Muscle of leg (tissue), 11 donors: ENCODE measurements around the gene EFCAB11. TPM values are rescaled to one million over a fixed set of nuclear protein-coding genes. Genes with fewer than 3 reads are reported as not detected.
A peak's percentile ranks its signal among the peaks of the same experiment; 100 is the strongest.
"Not testable (repeated sequence)": the region's sequence is repeated elsewhere in the genome, so short reads cannot be mapped to it uniquely, and the experiment has no call there.

Experiments
- DNase-seq: peaks from one replicate; pipeline ENCODE4 v3.0.0; 2013
- H3K27ac ChIP-seq: one replicate; pipeline ENCODE4 v1.5.1; 2013; ENCODE audit warnings: mild to moderate bottlenecking, low read length, control low read depth
- H3K27me3 ChIP-seq: one replicate; pipeline ENCODE4 v1.6.1; 2013; ENCODE audit warnings: low read length; ENCODE audit not compliant: control insufficient read depth, insufficient read depth
- H3K36me3 ChIP-seq: one replicate; pipeline ENCODE4 v1.6.1; 2013; ENCODE audit warnings: low read length; ENCODE audit not compliant: control insufficient read depth, insufficient read depth
- H3K4me1 ChIP-seq: one replicate; pipeline ENCODE4 v1.6.1; 2013; ENCODE audit warnings: low read length; ENCODE audit not compliant: control insufficient read depth, insufficient read depth
- H3K4me3 ChIP-seq: one replicate; pipeline ENCODE4 v1.5.1; 2013; ENCODE audit warnings: low read length, control low read depth
- H3K9me3 ChIP-seq: replicated peaks from 2 replicates; pipeline ENCODE4 v1.6.1; 2013; ENCODE audit warnings: low read depth, low read length; ENCODE audit not compliant: control insufficient read depth
- WGBS: methylation state at CpG from one replicate; pipeline ENCODE4 v1.1.5; 2013; ENCODE audit warnings: missing lambda C conversion rate; ENCODE audit not compliant: insufficient coverage; 5-methylcytosine and 5-hydroxymethylcytosine counted together
- polyA plus RNA-seq, 8 donors: library from polyadenylated mRNA; unstranded; fragments of 120-200 nt; gene quantifications; one replicate each; pipeline versions ENCODE4 v1.2.1 to v1.2.3, GENCODE V29; 2013; ENCODE audit warnings: inconsistent platforms in 1 of 8, low replicate concordance in 1 of 8; ENCODE audit not compliant: insufficient read length in 8 of 8, insufficient read depth in 1 of 8
- total RNA-seq: library from RNA; stranded (reverse); fragments of 120-200 nt; gene quantifications from one replicate; pipeline ENCODE4 v1.2.4, GENCODE V29; 2013

EFCAB11 gene
- total and polyA plus RNA-seq, 9 donors, result 5.5 to 8.6 (median 6.5) TPM

- Histone ChIP-seq H3K4me3 (no peak overlapping the region), H3K27ac (peak overlapping the region; percentile 69), H3K4me1 (peaks cover 2% of the 10 kb centered on the region), H3K9me3 (no peaks in the 10 kb centered on the region), H3K36me3 (no peaks in the 10 kb centered on the region), H3K27me3 (no peaks in the 10 kb centered on the region)
- peak; percentile 65 for DNase-seq
- WGBS, result no CpG with 5 or more reads among the region's 4 CpGs
These were observed 53.7 kb downstream of the EFCAB11 start for GRCh38 chr14:89900802-89901201.

GRCh38 chr14:89899917-89900663 lies 54.4 kb downstream of the EFCAB11 start:
- WGBS, result no CpG with 5 or more reads among the region's 4 CpGs
- H3K27me3 ChIP-seq, result no peaks in the 10 kb centered on the region
- peak; percentile 83 for DNase-seq

GRCh38 chr14:89899291-89899690 lies 55.2 kb downstream of the EFCAB11 start:
- no CpG with 5 or more reads among the region's 1 CpG for WGBS
- peaks cover 2% of the 10 kb centered on the region for H3K4me1 ChIP-seq

More at GRCh38 chr14:89899917-89900663, 54.4 kb downstream of the EFCAB11 start:
- no peaks in the 10 kb centered on the region for H3K36me3 ChIP-seq
- H3K27ac ChIP-seq, result peak overlapping the region; percentile 69
- no peak overlapping the region for H3K4me3 ChIP-seq
- no peaks in the 10 kb centered on the region for H3K9me3 ChIP-seq
- peaks cover 2% of the 10 kb centered on the region for H3K4me1 ChIP-seq

GRCh38 chr14:89893388-89893787 lies 61.1 kb downstream of the EFCAB11 start:
- H3K36me3 ChIP-seq, H3K4me3 ChIP-seq, H3K9me3 ChIP-seq, H3K27me3 ChIP-seq, DNase-seq, H3K27ac ChIP-seq: not testable (repeated sequence)
- 40% methylated on average over 1 of the region's 3 CpGs for WGBS
- peaks cover 11% of the 10 kb centered on the region for H3K4me1 ChIP-seq

More at GRCh38 chr14:89899291-89899690, 55.2 kb downstream of the EFCAB11 start:
- peak; percentile 41 for DNase-seq
- no peaks in the 10 kb centered on the region for H3K9me3 ChIP-seq
- no peaks in the 10 kb centered on the region for H3K27me3 ChIP-seq
- H3K4me3 ChIP-seq, result no peak overlapping the region
- no peak overlapping the region for H3K27ac ChIP-seq
- no peaks in the 10 kb centered on the region for H3K36me3 ChIP-seq

GRCh38 chr14:89892953-89893352 lies 61.6 kb downstream of the EFCAB11 start:
- Histone ChIP-seq H3K27ac (no peak overlapping the region), H3K9me3 (peaks cover 2% of the 10 kb centered on the region), H3K4me1 (peaks cover 11% of the 10 kb centered on the region), H3K36me3 (no peaks in the 10 kb centered on the region), H3K4me3 (no peak overlapping the region), H3K27me3 (no peaks in the 10 kb centered on the region)
- 67% methylated on average over 6 of the region's 6 CpGs for WGBS
- no peak for DNase-seq

- not testable (repeated sequence) for H3K9me3 ChIP-seq, H3K36me3 ChIP-seq, H3K27ac ChIP-seq, H3K4me3 ChIP-seq, H3K27me3 ChIP-seq, DNase-seq
- peaks cover 11% of the 10 kb centered on the region for H3K4me1 ChIP-seq
- 97% methylated on average over 20 of the region's 35 CpGs for WGBS
These were observed 62.8 kb downstream of the EFCAB11 start for GRCh38 chr14:89891721-89892120.

- WGBS, result no CpG with 5 or more reads among the region's 1 CpG
These were observed 63.5 kb downstream of the EFCAB11 start for GRCh38 chr14:89891055-89891454.

GRCh38 chr14:89890589-89890988 lies 63.9 kb downstream of the EFCAB11 start:
- Histone ChIP-seq H3K9me3 (peaks cover 2% of the 10 kb centered on the region), H3K27me3 (no peaks in the 10 kb centered on the region), H3K36me3 (no peaks in the 10 kb centered on the region), H3K4me3 (no peak overlapping the region), H3K27ac (no peak overlapping the region), H3K4me1 (peaks cover 11% of the 10 kb centered on the region)
- DNase-seq, result no peak
- 88% methylated on average over 4 of the region's 4 CpGs for WGBS

More at GRCh38 chr14:89891055-89891454, 63.5 kb downstream of the EFCAB11 start:
- no peak overlapping the region for H3K27ac ChIP-seq
- peaks cover 11% of the 10 kb centered on the region for H3K4me1 ChIP-seq
- peaks cover 2% of the 10 kb centered on the region for H3K9me3 ChIP-seq
- no peak for DNase-seq
- H3K27me3 ChIP-seq, result no peaks in the 10 kb centered on the region
- no peak overlapping the region for H3K4me3 ChIP-seq
- H3K36me3 ChIP-seq, result no peaks in the 10 kb centered on the region

GRCh38 chr14:89889626-89890025 lies 64.9 kb downstream of the EFCAB11 start:
- Histone ChIP-seq H3K27ac (no peak overlapping the region), H3K36me3 (no peaks in the 10 kb centered on the region), H3K9me3 (peaks cover 2% of the 10 kb centered on the region), H3K4me1 (peaks cover 11% of the 10 kb centered on the region), H3K27me3 (no peaks in the 10 kb centered on the region), H3K4me3 (no peak overlapping the region)
- WGBS, result 86% methylated on average over 1 of the region's 4 CpGs
- DNase-seq, result no peak

GRCh38 chr14:89884761-89885160 lies 69.8 kb downstream of the EFCAB11 start:
- no CpG with 5 or more reads among the region's 2 CpGs for WGBS

More at GRCh38 chr14:89884761-89885160, 69.8 kb downstream of the EFCAB11 start:
- Histone ChIP-seq H3K4me1 (peaks cover 3% of the 10 kb centered on the region), H3K9me3 (no peaks in the 10 kb centered on the region), H3K27me3 (no peaks in the 10 kb centered on the region), H3K27ac (no peak overlapping the region), H3K36me3 (no peaks in the 10 kb centered on the region), H3K4me3 (no peak overlapping the region)
- DNase-seq, result no peak
